ENCODE measurements around the gene ADCY5. TPM values are rescaled to one million over a fixed set of nuclear protein-coding genes. Genes with fewer than 3 reads are reported as not detected.

The ADCY5 gene
- total and polyA plus RNA-seq, 10 donors, result 1.7 to 20.6 (median 11.7) TPM

DNA sequence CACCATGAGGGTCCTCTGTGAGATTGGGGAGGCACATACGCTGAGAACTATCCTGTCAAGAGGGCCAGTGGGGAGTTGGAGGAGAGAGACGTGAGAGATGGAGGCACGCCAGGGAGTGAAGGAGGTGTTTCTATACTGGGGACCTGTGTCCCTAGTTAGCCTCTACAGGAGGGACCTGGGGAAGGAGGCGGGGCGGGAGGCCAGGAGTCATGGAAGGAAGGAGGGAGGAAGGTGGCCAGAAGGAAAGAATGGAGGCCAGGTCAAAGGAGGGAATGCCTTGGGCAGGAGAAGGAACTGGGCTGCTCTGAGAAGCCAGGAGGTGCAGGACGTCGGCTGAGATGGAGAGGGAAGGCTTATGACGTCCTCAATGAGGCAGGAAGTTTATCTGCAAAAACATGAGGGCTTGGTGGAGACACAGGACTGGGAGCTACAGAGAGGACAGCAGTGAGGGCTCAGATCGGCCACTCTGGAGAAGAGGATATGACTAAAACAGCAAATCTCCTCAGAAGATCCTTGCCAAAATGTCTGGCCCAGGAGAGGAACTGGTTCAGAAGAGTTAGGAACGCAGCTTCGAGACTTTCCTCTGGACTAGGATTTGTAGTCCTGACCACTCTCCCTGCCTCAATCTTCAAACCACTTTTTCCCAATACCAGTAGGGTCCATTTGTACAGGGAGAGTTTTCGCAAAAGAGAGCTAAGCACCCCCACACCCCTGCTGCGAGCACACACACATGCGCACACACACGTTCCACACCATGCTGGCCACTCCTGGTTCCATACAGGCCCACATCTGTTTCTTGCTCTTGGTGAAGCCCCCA lies 59.9 kb downstream of the ADCY5 start:
- Histone ChIP-seq H3K27ac (peak overlapping the region in 7 of 8 donors; percentile 20 to 76 (median 69)), H3K36me3 (no peaks in the 10 kb centered on the region), H3K4me1 (peaks cover 0 to 44% (median 4%) of the 10 kb centered on the region in 6 donors), H3K9me3 (no peaks in the 10 kb centered on the region), H3K4me3 (no peak overlapping the region), H3K27me3 (replicated peaks in 1 of 7) (peaks cover 0 to 9% (median 0%) of the 10 kb centered on the region in 7 donors)
- intact Hi-C loops (cut with DNase I; ENCODE audit: low total_unique reads), result no loop called here
- 66 to 79% (median 75%) methylated on average over 15 of the region's 15 CpGs for WGBS, 5 donors
- DNase-seq, result peak; percentile 63
- TF ChIP-seq POLR2A (IDR thresholded peaks at IDR 0.05) (no peak), POLR2AphosphoS5 (IDR thresholded peaks at IDR 0.05) (peak in 1 of 3 donors; percentile 10)

- intact Hi-C loops (cut with DNase I; ENCODE audit: low total_unique reads), result no loop called here
- Histone ChIP-seq H3K4me1 (peaks cover 0 to 49% (median 4%) of the 10 kb centered on the region in 6 donors), H3K27me3 (replicated peaks in 1 of 7) (peaks cover 0 to 9% (median 0%) of the 10 kb centered on the region in 7 donors), H3K9me3 (no peaks in the 10 kb centered on the region), H3K4me3 (no peak overlapping the region), H3K27ac (peak overlapping the region in 7 of 8 donors; percentile 20 to 76 (median 69)), H3K36me3 (no peaks in the 10 kb centered on the region)
- DNase-seq, result peak; percentile 41
- no peak for TF ChIP-seq POLR2AphosphoS5 (IDR thresholded peaks at IDR 0.05)
- TF ChIP-seq POLR2A (IDR thresholded peaks at IDR 0.05), result no peak
- TF ChIP-seq CTCF (IDR thresholded peaks at IDR 0.05 in 8 of 11, conservative IDR thresholded peaks at IDR 0.05 in 3 of 11), result no peak
- 74 to 87% (median 78%) methylated on average over 8 of the region's 8 CpGs for WGBS, 5 donors
These were observed 60.8 kb downstream of the ADCY5 start for GRCh38 chr3:123388042-123388441.

- no peak for DNase-seq
- intact Hi-C loops (cut with DNase I; ENCODE audit: low total_unique reads), result no loop called here
- peaks cover 0 to 49% (median 4%) of the 10 kb centered on the region in 6 donors for H3K4me1 ChIP-seq
These were observed 61.4 kb downstream of the ADCY5 start for GRCh38 chr3:123387532-123387931.

GRCh38 chr3:123386477-123387040 lies 62.3 kb downstream of the ADCY5 start:
- H3K9me3 ChIP-seq, result no peaks in the 10 kb centered on the region
- DNase-seq, result peak; percentile 31
- H3K36me3 ChIP-seq, result no peaks in the 10 kb centered on the region
- H3K4me1 ChIP-seq, result peaks cover 0 to 43% (median 4%) of the 10 kb centered on the region in 6 donors
- no peak overlapping the region for H3K4me3 ChIP-seq
- intact Hi-C loops (cut with DNase I; ENCODE audit: low total_unique reads), result no loop called here
- TF ChIP-seq POLR2AphosphoS5 (IDR thresholded peaks at IDR 0.05) (peak in 2 of 3 donors; percentile 19 to 72), CTCF (IDR thresholded peaks at IDR 0.05 in 8 of 11, conservative IDR thresholded peaks at IDR 0.05 in 3 of 11) (no peak), POLR2A (IDR thresholded peaks at IDR 0.05) (no peak)
- H3K27ac ChIP-seq, result peak overlapping the region in 7 of 8 donors; percentile 54 to 76 (median 68)
- peaks cover 0 to 9% (median 0%) of the 10 kb centered on the region in 7 donors for H3K27me3 ChIP-seq (replicated peaks in 1 of 7)
- WGBS, 5 donors, result 41 to 53% (median 41%) methylated on average over 11 of the region's 11 CpGs

More at GRCh38 chr3:123387532-123387931, 61.4 kb downstream of the ADCY5 start:
- peaks cover 0 to 9% (median 0%) of the 10 kb centered on the region in 7 donors for H3K27me3 ChIP-seq (replicated peaks in 1 of 7)
- 77 to 89% (median 81%) methylated on average over 3 of the region's 3 CpGs for WGBS, 5 donors
- H3K27ac ChIP-seq, result peak overlapping the region in 7 of 8 donors; percentile 16 to 76 (median 69)
- no peak for TF ChIP-seq CTCF (IDR thresholded peaks at IDR 0.05 in 8 of 11, conservative IDR thresholded peaks at IDR 0.05 in 3 of 11)
- no peak for TF ChIP-seq POLR2AphosphoS5 (IDR thresholded peaks at IDR 0.05)
- TF ChIP-seq POLR2A (IDR thresholded peaks at IDR 0.05), result no peak
- no peaks in the 10 kb centered on the region for H3K9me3 ChIP-seq
- H3K36me3 ChIP-seq, result no peaks in the 10 kb centered on the region
- no peak overlapping the region for H3K4me3 ChIP-seq

Data from spleen (tissue), 11 donors.